ENCODE measurements around the gene RPS6KA1. TPM values are rescaled to one million over a fixed set of nuclear protein-coding genes. Genes with fewer than 3 reads are reported as not detected.
A peak's percentile ranks its signal among the peaks of the same experiment; 100 is the strongest.

RPS6KA1 gene
- total RNA-seq, 2 donors from 2014 or later: 41.3 TPM

DNA sequence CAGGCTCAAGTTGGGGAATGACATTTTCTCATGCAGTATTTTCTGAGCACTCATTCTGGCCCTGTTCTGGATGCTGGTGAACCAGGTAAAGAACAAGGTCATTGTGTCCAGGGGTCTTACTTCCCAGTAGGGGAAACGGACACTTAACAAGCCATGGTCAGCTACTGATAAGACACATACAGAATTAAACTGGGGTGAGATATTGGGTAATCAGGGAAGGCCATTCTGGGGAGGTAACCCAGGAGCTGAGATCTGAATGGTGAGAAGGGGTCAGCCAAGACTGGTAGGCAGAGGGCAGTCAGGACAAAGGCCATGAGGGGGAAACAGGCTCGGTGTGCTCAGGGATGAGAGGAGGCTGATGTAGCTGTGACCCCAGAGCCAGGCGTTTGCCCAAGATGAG, 45.8 kb downstream of the RPS6KA1 start:
- Histone ChIP-seq H3K9ac (ENCODE audit: extremely low read depth, low read length, poor library complexity, severe bottlenecking) (no peak overlapping the region), H3K4me3 (ENCODE audit: low read length) (no peak overlapping the region), H3K36me3 (ENCODE audit: control insufficient read depth, insufficient read depth, low read length) (peaks cover 19% of the 10 kb centered on the region), H3K9me3 (ENCODE audit: control insufficient read depth, low read length) (no peaks in the 10 kb centered on the region), H3K27me3 (ENCODE audit: control insufficient read depth, insufficient read depth, low read length, poor library complexity, severe bottlenecking) (no peaks in the 10 kb centered on the region), H3K27ac (ENCODE audit: low read depth, low read length) (no peak overlapping the region), H3K4me1 (ENCODE audit: control insufficient read depth, insufficient read depth, low read length) (no peaks in the 10 kb centered on the region)
- Mint-ChIP-seq H3K27me3 (ENCODE audit: insufficient read depth) (no peaks in the 10 kb centered on the region), H3K27ac (peak overlapping the region; percentile 14), H3K9me3 (no peaks in the 10 kb centered on the region), H3K36me3 (ENCODE audit: low read depth) (peaks cover 34% of the 10 kb centered on the region), H3K4me3 (no peak overlapping the region), H3K4me1 (no peaks in the 10 kb centered on the region)
- 88 to 91% methylated on average over 2 to 3 of the region's 3 CpGs for WGBS, 2 experiments (ENCODE audit: insufficient coverage in 1 of 2, insufficient read length in 1 of 2)
- no peak for DNase-seq
- no peak for TF ChIP-seq CTCF (conservative IDR thresholded peaks at IDR 0.05)

- H3K27me3 ChIP-seq (ENCODE audit: control insufficient read depth, insufficient read depth, low read length, poor library complexity, severe bottlenecking): no peaks in the 10 kb centered on the region
- no peaks in the 10 kb centered on the region for H3K9me3 Mint-ChIP-seq
- no peak overlapping the region for H3K9ac ChIP-seq (ENCODE audit: extremely low read depth, low read length, poor library complexity, severe bottlenecking)
- H3K27ac Mint-ChIP-seq: no peak overlapping the region
- H3K27ac ChIP-seq (ENCODE audit: low read depth, low read length): no peak overlapping the region
- peaks cover 13% of the 10 kb centered on the region for H3K36me3 ChIP-seq (ENCODE audit: control insufficient read depth, insufficient read depth, low read length)
- WGBS, 2 experiments (ENCODE audit: insufficient coverage in 1 of 2, insufficient read length in 1 of 2): 82 to 95% methylated on average over 3 to 4 of the region's 4 CpGs
- no peak overlapping the region for H3K4me3 ChIP-seq (ENCODE audit: low read length)
- no peaks in the 10 kb centered on the region for H3K4me1 ChIP-seq (ENCODE audit: control insufficient read depth, insufficient read depth, low read length)
- TF ChIP-seq CTCF (conservative IDR thresholded peaks at IDR 0.05): no peak
- H3K36me3 Mint-ChIP-seq (ENCODE audit: low read depth): peaks cover 15% of the 10 kb centered on the region
- H3K27me3 Mint-ChIP-seq (ENCODE audit: insufficient read depth): no peaks in the 10 kb centered on the region
- no peaks in the 10 kb centered on the region for H3K9me3 ChIP-seq (ENCODE audit: control insufficient read depth, low read length)
- no peak for DNase-seq
- H3K4me1 Mint-ChIP-seq: no peaks in the 10 kb centered on the region
- no peak overlapping the region for H3K4me3 Mint-ChIP-seq
Measured at GRCh38 chr1:26578167-26578566, 48.6 kb downstream of the RPS6KA1 start.

- Histone ChIP-seq H3K4me1 (ENCODE audit: control insufficient read depth, insufficient read depth, low read length) (no peaks in the 10 kb centered on the region), H3K27me3 (ENCODE audit: control insufficient read depth, insufficient read depth, low read length, poor library complexity, severe bottlenecking) (no peaks in the 10 kb centered on the region), H3K27ac (ENCODE audit: low read depth, low read length) (no peak overlapping the region), H3K9me3 (ENCODE audit: control insufficient read depth, low read length) (no peaks in the 10 kb centered on the region), H3K36me3 (ENCODE audit: control insufficient read depth, insufficient read depth, low read length) (peaks cover under 1% of the 10 kb centered on the region), H3K9ac (ENCODE audit: extremely low read depth, low read length, poor library complexity, severe bottlenecking) (no peak overlapping the region), H3K4me3 (ENCODE audit: low read length) (no peak overlapping the region)
- H3K9me3 Mint-ChIP-seq: no peaks in the 10 kb centered on the region
- H3K27me3 Mint-ChIP-seq (ENCODE audit: insufficient read depth): no peaks in the 10 kb centered on the region
- WGBS, 2 experiments (ENCODE audit: insufficient coverage in 1 of 2, insufficient read length in 1 of 2): 84 to 90% methylated on average over 2 to 3 of the region's 3 CpGs
- H3K36me3 Mint-ChIP-seq (ENCODE audit: low read depth): peaks cover 8% of the 10 kb centered on the region
- no peak overlapping the region for H3K27ac Mint-ChIP-seq
- H3K4me1 Mint-ChIP-seq: no peaks in the 10 kb centered on the region
- H3K4me3 Mint-ChIP-seq: no peak overlapping the region
- no peak for DNase-seq
- no peak for TF ChIP-seq CTCF (conservative IDR thresholded peaks at IDR 0.05)
Measured at GRCh38 chr1:26579681-26580111, 50.1 kb downstream of the RPS6KA1 start.

Data from endodermal cell (in vitro differentiated cells).